Fibroblast of lung (primary cell): ENCODE data around the gene CIPC. TPM values are rescaled to one million over a fixed set of nuclear protein-coding genes. Genes with fewer than 3 reads are reported as not detected.
A peak's percentile ranks its signal among the peaks of the same experiment; 100 is the strongest.

ENCODE experiments used
- DNase-seq, 2 donors: peaks; one replicate each; pipeline versions ENCODE4 v3.0.0 to v3.0.0-alpha.2; 2010; ENCODE audit warnings: low read depth in 2 of 2
- H2AFZ ChIP-seq: 2 replicates; pipeline ENCODE4 v1.5.1; 2012; ENCODE audit warnings: low read length, control low read depth, inconsistent platforms
- H3K27ac ChIP-seq: 2 replicates; pipeline ENCODE4 v1.5.1; 2011; ENCODE audit warnings: low read length, control low read depth; ENCODE audit not compliant: insufficient read depth
- H3K27me3 ChIP-seq: 2 replicates; pipeline ENCODE4 v1.5.1; 2011; ENCODE audit warnings: mild to moderate bottlenecking, low read length; ENCODE audit not compliant: control insufficient read depth, insufficient read depth
- H3K36me3 ChIP-seq: 2 replicates; pipeline ENCODE4 v1.5.1; 2011; ENCODE audit warnings: low read length; ENCODE audit not compliant: control insufficient read depth, insufficient read depth
- H3K4me1 ChIP-seq: 2 replicates; pipeline ENCODE4 v1.5.1; 2011; ENCODE audit warnings: low read length; ENCODE audit not compliant: control insufficient read depth, insufficient read depth; ENCODE audit errors: extremely low read depth
- H3K4me2 ChIP-seq: 2 replicates; pipeline ENCODE4 v1.5.1; 2011; ENCODE audit warnings: low read length, control low read depth; ENCODE audit not compliant: insufficient read depth; ENCODE audit errors: extremely low read depth
- H3K4me3 ChIP-seq, 4 experiments: fragments of 200-600 bp in 1 of 4; sonication (generic) in 1 of 4; replicated peaks in 1 of 4; 2 replicates each; pipeline ENCODE4 v1.5.1; 2011 to 2016; ENCODE audit warnings: low read length in 4 of 4, low read depth in 3 of 4, mild to moderate bottlenecking in 3 of 4, control low read depth in 2 of 4, inconsistent platforms in 1 of 4, mixed read lengths in 1 of 4; ENCODE audit not compliant: insufficient read depth in 1 of 4; ENCODE audit errors: control extremely low read depth in 1 of 4
- H3K79me2 ChIP-seq: 2 replicates; pipeline ENCODE4 v1.5.1; 2012; ENCODE audit warnings: mild to moderate bottlenecking, low read length, inconsistent platforms; ENCODE audit not compliant: control insufficient read depth, insufficient read depth
- H3K9ac ChIP-seq: 2 replicates; pipeline ENCODE4 v1.5.1; 2011; ENCODE audit warnings: mild to moderate bottlenecking, low read length, control low read depth; ENCODE audit not compliant: insufficient read depth
- H3K9me3 ChIP-seq: 2 replicates; pipeline ENCODE4 v1.5.1; 2012; ENCODE audit warnings: low read depth, low read length; ENCODE audit not compliant: control insufficient read depth, insufficient read depth
- H4K20me1 ChIP-seq: 2 replicates; pipeline ENCODE4 v1.5.1; 2011; ENCODE audit warnings: low read length; ENCODE audit not compliant: control insufficient read depth, insufficient read depth; ENCODE audit errors: extremely low read depth
- CTCF ChIP-seq, 2 donors: IDR thresholded peaks in 1 of 2; conservative IDR thresholded peaks in 1 of 2; 1 replicate in 1 of 2; 2 replicates in 1 of 2; pipeline ENCODE4 v1.5.1; 2011 to 2012; ENCODE audit warnings: low read length in 2 of 2, control low read depth in 1 of 2, inconsistent platforms in 1 of 2, low read depth in 1 of 2, mild to moderate bottlenecking in 1 of 2
- EZH2 ChIP-seq: IDR thresholded peaks from 2 replicates; pipeline ENCODE4 v1.5.1; 2012; ENCODE audit warnings: low read length, control low read depth, mild to moderate bottlenecking; ENCODE audit errors: missing control alignments
- polyA plus RNA-seq, 2 donors: library from polyadenylated mRNA; depleted of rRNA in 1 of 2; stranded (reverse) in 1 of 2; unstranded in 1 of 2; fragments of >200 nt; gene quantifications; 2 replicates each; pipeline ENCODE4 v1.2.1, GENCODE V29; 2011 to 2012; ENCODE audit warnings: missing spikeins in 1 of 2
- total RNA-seq: library from RNA; depleted of rRNA; stranded (reverse); fragments of >200 nt; gene quantifications from 2 replicates; pipeline ENCODE4 v1.2.1, GENCODE V29; 2014

CIPC gene
- total and polyA plus RNA-seq, 2 donors (not counting 1 experiment from before 2014, with no cell fraction given), result 12.1 to 12.8 TPM

- Histone ChIP-seq H2AFZ (no peak within 1 kb of the TSS), H3K4me1 (no peaks in the 10 kb centered on the region), H3K27ac (no peak within 1 kb of the TSS), H4K20me1 (no peaks in the 10 kb centered on the region), H3K27me3 (peaks cover 59% of the 10 kb centered on the region), H3K36me3 (no peaks in the 10 kb centered on the region), H3K4me2 (peak within 1 kb of the TSS; percentile 25), H3K79me2 (no peaks in the 10 kb centered on the region), H3K9ac (no peak within 1 kb of the TSS), H3K4me3 (peak within 1 kb of the TSS in 1 of 4 experiments; percentile 7), H3K9me3 (no peaks in the 10 kb centered on the region)
- DNase-seq, result peak in 1 of 2 donors; percentile 47
- no peak for TF ChIP-seq EZH2
- peak in 1 of 2 donors; percentile 16 for TF ChIP-seq CTCF (conservative IDR thresholded peaks at IDR 0.05 in 1 of 2, IDR thresholded peaks at IDR 0.05 in 1 of 2; ENCODE audit: low read depth in 1 of 2, low read length in 2 of 2)
These were observed 43.4 kb downstream of the CIPC start, which contains the start of gene ZDHHC22 for GRCh38 chr14:77141214-77142004. TSS of gene ZDHHC22 (minus strand) at chr14:77141791. CDS start at chr14:77139738, 2,053 bp downstream.

GRCh38 chr14:77142005-77142800, 44.1 kb downstream of the CIPC start:
- Histone ChIP-seq H2AFZ (no peak overlapping the region), H3K9ac (no peak overlapping the region), H4K20me1 (no peaks in the 10 kb centered on the region), H3K9me3 (no peaks in the 10 kb centered on the region), H3K79me2 (no peaks in the 10 kb centered on the region), H3K4me3 (no peak overlapping the region), H3K36me3 (no peaks in the 10 kb centered on the region), H3K27ac (no peak overlapping the region), H3K27me3 (peaks cover 64% of the 10 kb centered on the region), H3K4me1 (no peaks in the 10 kb centered on the region), H3K4me2 (no peak overlapping the region)
- peak; percentile 76 for TF ChIP-seq EZH2
- TF ChIP-seq CTCF (conservative IDR thresholded peaks at IDR 0.05 in 1 of 2, IDR thresholded peaks at IDR 0.05 in 1 of 2; ENCODE audit: low read depth in 1 of 2, low read length in 2 of 2), result no peak
- DNase-seq, result no peak

- TF ChIP-seq EZH2 (peak; percentile 55), CTCF (conservative IDR thresholded peaks at IDR 0.05 in 1 of 2, IDR thresholded peaks at IDR 0.05 in 1 of 2; ENCODE audit: low read depth in 1 of 2, low read length in 2 of 2) (no peak)
- Histone ChIP-seq H4K20me1 (no peaks in the 10 kb centered on the region), H3K4me1 (no peaks in the 10 kb centered on the region), H3K9me3 (no peaks in the 10 kb centered on the region), H3K27ac (no peak overlapping the region), H3K27me3 (peaks cover 62% of the 10 kb centered on the region), H3K4me2 (no peak overlapping the region), H3K4me3 (no peak overlapping the region), H3K79me2 (no peaks in the 10 kb centered on the region), H3K36me3 (no peaks in the 10 kb centered on the region), H3K9ac (no peak overlapping the region), H2AFZ (no peak overlapping the region)
- DNase-seq, result no peak
These were observed 45.0 kb downstream of the CIPC start for GRCh38 chr14:77143071-77143470.
